Astrocyte (in vitro differentiated cells and primary cell): ENCODE results near the gene TRIM10.

Experiments used
- CTCF ChIP-seq: IDR thresholded peaks from 2 replicates; pipeline ENCODE4 v1.5.1; 2011; ENCODE audit warnings: low read depth, mild to moderate bottlenecking, inconsistent platforms, low read length, moderate library complexity; ENCODE audit not compliant: insufficient read depth
- EZH2 ChIP-seq: IDR thresholded peaks from 2 replicates; pipeline ENCODE4 v1.6.1; 2012; ENCODE audit warnings: mild to moderate bottlenecking, low read length, inconsistent platforms; ENCODE audit not compliant: insufficient read depth

- TF ChIP-seq CTCF (no peak), EZH2 (no peak)
These were observed 37.4 kb upstream of the TRIM10 start for GRCh38 chr6:30198166-30199084.
